IPS DF 6.9 (cell line): ENCODE data around the gene ALK.

Experiments
- DNase-seq: peaks from one replicate; pipeline ENCODE4 v3.0.0-alpha.2; 2013; ENCODE audit warnings: low read depth, low spot score
- H3K27ac ChIP-seq: one replicate; pipeline ENCODE4 v1.5.1; 2013; ENCODE audit warnings: low read length, control low read depth
- H3K27me3 ChIP-seq: 2 replicates; pipeline ENCODE4 v1.6.1; 2013; ENCODE audit warnings: mild to moderate bottlenecking, low read length; ENCODE audit not compliant: control insufficient read depth, insufficient read depth
- H3K36me3 ChIP-seq: 2 replicates; pipeline ENCODE4 v1.6.1; 2013; ENCODE audit warnings: low read length; ENCODE audit not compliant: control insufficient read depth, insufficient read depth
- H3K4me1 ChIP-seq: 2 replicates; pipeline ENCODE4 v1.6.1; 2013; ENCODE audit warnings: low read length; ENCODE audit not compliant: control insufficient read depth, insufficient read depth
- H3K4me3 ChIP-seq: 2 replicates; pipeline ENCODE4 v1.5.1; 2013; ENCODE audit warnings: mild to moderate bottlenecking, low read length
- H3K9me3 ChIP-seq: 2 replicates; pipeline ENCODE4 v1.6.1; 2013; ENCODE audit warnings: low read length, inconsistent platforms; ENCODE audit not compliant: control insufficient read depth, insufficient read depth
- WGBS: extraction: QIAGEN DNeasy Blood & Tissue Kit; methylation state at CpG from one replicate; pipeline ENCODE4 v1.1.7; 2013; ENCODE audit warnings: mixed read lengths, missing lambda C conversion rate; ENCODE audit not compliant: insufficient read length, insufficient coverage; 5-methylcytosine and 5-hydroxymethylcytosine counted together

The ALK gene

GRCh38 chr2:29777161-29777560, 144.2 kb downstream of the ALK start:
- Histone ChIP-seq H3K27ac (no peak overlapping the region), H3K4me3 (no peak overlapping the region), H3K4me1 (no peaks in the 10 kb centered on the region), H3K36me3 (no peaks in the 10 kb centered on the region), H3K27me3 (no peaks in the 10 kb centered on the region), H3K9me3 (no peaks in the 10 kb centered on the region)
- WGBS, result no CpG with 5 or more reads among the region's 2 CpGs
- no peak for DNase-seq

- H3K36me3 ChIP-seq, result no peaks in the 10 kb centered on the region
- DNase-seq, result no peak
- H3K27me3 ChIP-seq, result no peaks in the 10 kb centered on the region
- no CpG with 5 or more reads among the region's 3 CpGs for WGBS
- H3K27ac ChIP-seq, result no peak overlapping the region
- no peak overlapping the region for H3K4me3 ChIP-seq
- no peaks in the 10 kb centered on the region for H3K4me1 ChIP-seq
- H3K9me3 ChIP-seq, result no peaks in the 10 kb centered on the region
Measured at GRCh38 chr2:29776406-29776805, 145.0 kb downstream of the ALK start.

- Histone ChIP-seq H3K4me1 (no peaks in the 10 kb centered on the region), H3K4me3 (no peak overlapping the region), H3K9me3 (no peaks in the 10 kb centered on the region), H3K27me3 (no peaks in the 10 kb centered on the region), H3K27ac (no peak overlapping the region), H3K36me3 (no peaks in the 10 kb centered on the region)
- WGBS, result no CpG with 5 or more reads among the region's 1 CpG
- no peak for DNase-seq
Measured at GRCh38 chr2:29775937-29776336, 145.4 kb downstream of the ALK start.

- no peaks in the 10 kb centered on the region for H3K36me3 ChIP-seq
- H3K9me3 ChIP-seq, result no peaks in the 10 kb centered on the region
- H3K4me3 ChIP-seq, result no peak overlapping the region
- no CpG with 5 or more reads among the region's 6 CpGs for WGBS
- no peaks in the 10 kb centered on the region for H3K4me1 ChIP-seq
- no peak for DNase-seq
- no peak overlapping the region for H3K27ac ChIP-seq
- no peaks in the 10 kb centered on the region for H3K27me3 ChIP-seq
Measured at GRCh38 chr2:29774624-29775023, 146.8 kb downstream of the ALK start.

GRCh38 chr2:29770846-29771245, 150.5 kb downstream of the ALK start:
- no peak for DNase-seq
- WGBS, result no CpG with 5 or more reads among the region's 3 CpGs
- H3K4me3 ChIP-seq, result no peak overlapping the region
- no peaks in the 10 kb centered on the region for H3K9me3 ChIP-seq
- no peaks in the 10 kb centered on the region for H3K4me1 ChIP-seq
- no peaks in the 10 kb centered on the region for H3K36me3 ChIP-seq
- H3K27ac ChIP-seq, result no peak overlapping the region
- H3K27me3 ChIP-seq, result no peaks in the 10 kb centered on the region

- Histone ChIP-seq H3K36me3 (no peaks in the 10 kb centered on the region), H3K27me3 (no peaks in the 10 kb centered on the region), H3K9me3 (no peaks in the 10 kb centered on the region), H3K4me1 (no peaks in the 10 kb centered on the region), H3K27ac (no peak overlapping the region), H3K4me3 (no peak overlapping the region)
- no peak for DNase-seq
- no CpG with 5 or more reads among the region's 4 CpGs for WGBS
Measured at GRCh38 chr2:29769847-29770246, 151.5 kb downstream of the ALK start.

GRCh38 chr2:29767606-29768335, 153.6 kb downstream of the ALK start:
- Histone ChIP-seq H3K4me3 (no peak overlapping the region), H3K36me3 (no peaks in the 10 kb centered on the region), H3K27ac (no peak overlapping the region), H3K9me3 (no peaks in the 10 kb centered on the region), H3K4me1 (no peaks in the 10 kb centered on the region), H3K27me3 (no peaks in the 10 kb centered on the region)
- no peak for DNase-seq
- no CpG with 5 or more reads among the region's 9 CpGs for WGBS

GRCh38 chr2:29766191-29766590, 155.2 kb downstream of the ALK start:
- H3K36me3 ChIP-seq, result no peaks in the 10 kb centered on the region
- DNase-seq, result no peak
- no CpG with 5 or more reads among the region's 1 CpG for WGBS
- H3K27me3 ChIP-seq, result no peaks in the 10 kb centered on the region
- H3K4me3 ChIP-seq, result no peak overlapping the region
- no peak overlapping the region for H3K27ac ChIP-seq
- no peaks in the 10 kb centered on the region for H3K9me3 ChIP-seq
- H3K4me1 ChIP-seq, result no peaks in the 10 kb centered on the region

- Histone ChIP-seq H3K27me3 (no peaks in the 10 kb centered on the region), H3K36me3 (no peaks in the 10 kb centered on the region), H3K4me3 (no peak overlapping the region), H3K4me1 (no peaks in the 10 kb centered on the region; the same call in 1 of the 2 replicates), H3K9me3 (no peaks in the 10 kb centered on the region), H3K27ac (no peak overlapping the region)
- DNase-seq, result no peak
- WGBS, result no CpG with 5 or more reads among the region's 1 CpG
Measured at GRCh38 chr2:29765721-29766120, 155.7 kb downstream of the ALK start.

GRCh38 chr2:29763371-29763770, 158.0 kb downstream of the ALK start:
- WGBS, result no CpG with 5 or more reads among the region's 3 CpGs
- Histone ChIP-seq H3K9me3 (no peaks in the 10 kb centered on the region), H3K36me3 (no peaks in the 10 kb centered on the region), H3K4me3 (no peak overlapping the region), H3K4me1 (no peaks in the 10 kb centered on the region; the same call in 1 of the 2 replicates), H3K27ac (no peak overlapping the region), H3K27me3 (no peaks in the 10 kb centered on the region)
- DNase-seq, result no peak

GRCh38 chr2:29762239-29762638, 159.1 kb downstream of the ALK start:
- no peak for DNase-seq
- no CpG with 5 or more reads among the region's 5 CpGs for WGBS
- H3K4me1 ChIP-seq, result no peaks in the 10 kb centered on the region; the same call in 1 of the 2 replicates
- H3K27me3 ChIP-seq, result no peaks in the 10 kb centered on the region
- H3K9me3 ChIP-seq, result no peaks in the 10 kb centered on the region
- H3K36me3 ChIP-seq, result no peaks in the 10 kb centered on the region
- no peak overlapping the region for H3K27ac ChIP-seq
- H3K4me3 ChIP-seq, result no peak overlapping the region
